ENCODE data around the gene SMYD3. TPM values are rescaled to one million over a fixed set of nuclear protein-coding genes. Genes with fewer than 3 reads are reported as not detected.
"Not testable (repeated sequence)": the region's sequence is repeated elsewhere in the genome, so short reads cannot be mapped to it uniquely, and the experiment has no call there.

The SMYD3 gene
- total and polyA plus RNA-seq, 12 donors: 13.5 to 78.2 (median 26.8) TPM

DNA sequence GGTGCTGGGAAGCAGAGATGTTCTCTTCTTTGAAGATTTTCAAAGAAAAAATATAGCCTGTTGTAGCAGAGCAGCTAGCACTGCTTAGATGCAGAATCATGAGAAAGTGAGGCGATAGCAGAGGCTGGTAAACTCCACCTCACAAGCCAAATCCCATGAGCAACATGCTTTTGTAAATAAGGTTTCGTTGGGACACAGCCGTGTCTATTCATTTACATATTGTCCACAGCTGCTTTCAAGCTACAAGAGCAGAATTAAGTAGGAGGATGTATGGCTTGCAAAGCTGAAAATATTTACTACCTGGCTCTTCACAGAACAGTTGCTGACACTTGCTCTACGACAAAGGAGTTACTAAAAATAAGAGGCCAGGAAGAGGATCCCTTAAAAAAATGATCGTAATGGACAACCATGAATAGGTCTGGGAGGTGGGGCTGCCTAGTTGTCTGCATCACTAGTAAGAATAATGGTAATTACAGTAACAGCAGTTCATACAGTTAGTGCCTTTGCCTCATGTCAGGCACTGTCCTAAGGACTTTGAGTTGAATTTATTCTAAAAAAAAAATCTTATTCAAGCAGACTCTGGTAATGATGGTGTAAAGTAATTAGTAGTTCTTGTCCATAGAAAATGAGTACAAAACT, 730.3 kb downstream of the SMYD3 start:
- intact Hi-C loops (cut with DNase I): no loop called here
- Histone ChIP-seq H3K4me3 (no peak overlapping the region), H3K9me3 (replicated peaks in 1 of 3) (no peaks in the 10 kb centered on the region), H3K27me3 (no peaks in the 10 kb centered on the region), H3K36me3 (replicated peaks in 1 of 2) (no peaks in the 10 kb centered on the region), H3K27ac (no peak overlapping the region), H3K4me1 (replicated peaks in 1 of 2) (peaks cover 0 to 2% of the 10 kb centered on the region in 2 donors)
- DNase-seq: no peak
- 81 to 93% (median 89%) methylated on average over 5 of the region's 5 CpGs for WGBS, 4 donors
- TF ChIP-seq, protein P1, sequence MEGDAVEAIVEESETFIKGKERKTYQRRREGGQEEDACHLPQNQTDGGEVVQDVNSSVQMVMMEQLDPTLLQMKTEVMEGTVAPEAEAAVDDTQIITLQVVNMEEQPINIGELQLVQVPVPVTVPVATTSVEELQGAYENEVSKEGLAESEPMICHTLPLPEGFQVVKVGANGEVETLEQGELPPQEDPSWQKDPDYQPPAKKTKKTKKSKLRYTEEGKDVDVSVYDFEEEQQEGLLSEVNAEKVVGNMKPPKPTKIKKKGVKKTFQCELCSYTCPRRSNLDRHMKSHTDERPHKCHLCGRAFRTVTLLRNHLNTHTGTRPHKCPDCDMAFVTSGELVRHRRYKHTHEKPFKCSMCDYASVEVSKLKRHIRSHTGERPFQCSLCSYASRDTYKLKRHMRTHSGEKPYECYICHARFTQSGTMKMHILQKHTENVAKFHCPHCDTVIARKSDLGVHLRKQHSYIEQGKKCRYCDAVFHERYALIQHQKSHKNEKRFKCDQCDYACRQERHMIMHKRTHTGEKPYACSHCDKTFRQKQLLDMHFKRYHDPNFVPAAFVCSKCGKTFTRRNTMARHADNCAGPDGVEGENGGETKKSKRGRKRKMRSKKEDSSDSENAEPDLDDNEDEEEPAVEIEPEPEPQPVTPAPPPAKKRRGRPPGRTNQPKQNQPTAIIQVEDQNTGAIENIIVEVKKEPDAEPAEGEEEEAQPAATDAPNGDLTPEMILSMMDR (IDR thresholded peaks at IDR 0.05): no peak
- TF ChIP-seq POLR2A (IDR thresholded peaks at IDR 0.05): no peak

DNA sequence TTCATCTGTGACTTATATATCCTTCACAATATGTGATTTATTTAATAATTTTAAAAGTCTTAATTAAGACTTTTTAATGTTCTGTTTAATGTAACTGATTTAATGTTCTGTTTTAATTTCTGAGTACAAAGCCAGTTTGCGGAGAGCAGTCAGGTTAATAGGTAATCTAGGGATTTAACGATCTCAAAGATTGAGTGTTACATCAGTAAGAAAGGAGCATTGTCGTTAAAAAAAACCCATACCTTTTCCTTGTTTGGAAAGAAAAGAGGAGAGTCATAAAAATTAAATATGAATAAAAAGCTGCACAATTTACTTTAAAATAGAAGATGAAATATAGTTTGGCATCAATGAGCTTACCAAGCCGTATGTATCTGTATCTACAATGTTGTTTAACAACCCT, 730.9 kb downstream of the SMYD3 start:
- Histone ChIP-seq H3K4me1 (replicated peaks in 1 of 2) (peaks cover 0 to 6% of the 10 kb centered on the region in 2 donors), H3K27ac (no peak overlapping the region), H3K4me3 (no peak overlapping the region), H3K9me3 (replicated peaks in 1 of 3) (no peaks in the 10 kb centered on the region), H3K36me3 (replicated peaks in 1 of 2) (no peaks in the 10 kb centered on the region), H3K27me3 (no peaks in the 10 kb centered on the region)
- intact Hi-C loops (cut with DNase I): no loop called here
- DNase-seq: no peak
- 92 to 95% (median 94%) methylated on average over 4 of the region's 4 CpGs for WGBS, 4 donors
- TF ChIP-seq POLR2A (IDR thresholded peaks at IDR 0.05): no peak
- TF ChIP-seq, protein P1 (IDR thresholded peaks at IDR 0.05): no peak

DNA sequence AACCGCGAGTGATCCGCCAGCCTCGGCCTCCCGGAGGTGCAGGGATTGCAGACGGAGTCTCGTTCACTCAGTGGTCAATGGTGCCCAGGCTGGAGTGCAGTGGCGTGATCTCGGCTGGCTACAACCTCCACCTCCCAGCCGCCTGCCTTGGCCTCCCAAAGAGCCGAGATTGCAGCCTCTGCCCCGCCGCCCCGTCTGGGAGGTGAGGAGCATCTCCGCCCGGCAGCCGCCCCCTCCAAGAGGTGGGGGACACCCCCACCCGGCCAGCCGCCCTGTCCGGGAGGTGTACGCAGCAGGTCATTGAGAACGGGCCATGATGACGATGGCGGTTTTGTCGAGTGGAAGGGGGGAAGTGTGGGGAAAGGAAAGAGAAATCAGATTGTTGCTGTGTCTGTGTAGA, 732.1 kb downstream of the SMYD3 start:
- DNase-seq; H3K4me1 ChIP-seq (replicated peaks in 1 of 2); H3K27me3 ChIP-seq; intact Hi-C loops (cut with DNase I); H3K9me3 ChIP-seq (replicated peaks in 1 of 3); H3K36me3 ChIP-seq (replicated peaks in 1 of 2); H3K4me3 ChIP-seq; H3K27ac ChIP-seq: not testable (repeated sequence)
- WGBS, 4 donors: 90 to 94% (median 91%) methylated on average over 9 to 22 of the region's 25 CpGs

DNA sequence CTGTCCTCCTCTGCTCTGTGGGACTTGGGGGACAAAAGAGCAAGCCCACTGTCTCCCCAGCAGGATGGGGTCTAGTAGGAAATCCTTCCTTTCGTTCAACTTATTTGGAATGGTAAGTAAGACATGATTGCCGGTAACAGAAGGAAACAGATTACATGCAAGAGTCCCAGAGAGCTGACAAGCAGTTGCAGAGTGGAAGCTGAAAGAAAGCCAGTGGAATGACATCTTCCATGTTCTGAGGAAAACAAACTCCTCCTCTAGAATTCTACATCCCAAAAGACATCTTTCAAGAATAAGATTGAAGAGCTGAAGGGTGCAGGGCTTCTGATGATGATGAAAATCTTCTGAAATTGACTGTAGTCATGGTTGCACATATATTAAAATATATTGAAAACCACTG, 732.9 kb downstream of the SMYD3 start:
- Histone ChIP-seq H3K4me3 (no peak overlapping the region), H3K27me3 (no peaks in the 10 kb centered on the region), H3K36me3 (replicated peaks in 1 of 2) (no peaks in the 10 kb centered on the region), H3K4me1 (replicated peaks in 1 of 2) (peaks cover 0 to 6% of the 10 kb centered on the region in 2 donors), H3K27ac (no peak overlapping the region), H3K9me3 (replicated peaks in 1 of 3) (no peaks in the 10 kb centered on the region)
- 81 to 97% (median 94%) methylated on average over 2 of the region's 2 CpGs for WGBS, 4 donors
- TF ChIP-seq, protein P1 (IDR thresholded peaks at IDR 0.05): no peak
- no peak for TF ChIP-seq POLR2A (IDR thresholded peaks at IDR 0.05)
- intact Hi-C loops (cut with DNase I): no loop called here
- DNase-seq: no peak

DNA sequence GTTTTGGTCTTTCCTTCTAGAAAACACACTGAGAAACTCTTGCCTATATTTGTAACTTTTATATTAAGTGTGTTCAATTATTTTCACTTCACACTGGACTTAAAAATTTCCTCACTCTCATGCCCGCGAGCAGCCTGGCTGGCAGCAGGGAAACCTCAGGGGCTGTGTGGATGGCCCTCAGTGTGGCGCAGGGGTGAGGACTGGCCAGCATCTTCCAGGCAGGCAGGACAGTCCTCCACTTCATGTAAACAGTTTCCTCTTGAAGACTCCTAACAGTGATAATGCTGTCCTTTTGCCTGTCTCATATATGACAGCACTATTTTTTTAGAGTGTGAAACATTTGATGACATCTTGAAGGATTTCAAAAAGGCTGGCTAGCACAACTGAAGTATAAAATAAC, 733.7 kb downstream of the SMYD3 start:
- WGBS, 4 donors: 91 to 99% (median 95%) methylated on average over 3 of the region's 3 CpGs
- no peak for TF ChIP-seq POLR2A (IDR thresholded peaks at IDR 0.05)
- TF ChIP-seq, protein P1 (IDR thresholded peaks at IDR 0.05): no peak
- no peak for DNase-seq

More for the DNA sequence above, 733.7 kb downstream of the SMYD3 start:
- H3K4me3 ChIP-seq: no peak overlapping the region
- H3K27ac ChIP-seq: no peak overlapping the region
- H3K27me3 ChIP-seq: no peaks in the 10 kb centered on the region
- peaks cover 0 to 6% of the 10 kb centered on the region in 2 donors for H3K4me1 ChIP-seq (replicated peaks in 1 of 2)
- intact Hi-C loops (cut with DNase I): no loop called here
- no peaks in the 10 kb centered on the region for H3K9me3 ChIP-seq (replicated peaks in 1 of 3)
- no peaks in the 10 kb centered on the region for H3K36me3 ChIP-seq (replicated peaks in 1 of 2)

Measured in adrenal gland (tissue), 12 donors.